Measurements from ENCODE around the gene CEACAM4. TPM values are rescaled to one million over a fixed set of nuclear protein-coding genes. Genes with fewer than 3 reads are reported as not detected.

Gene CEACAM4
- total and polyA plus RNA-seq, 9 of the 15 experiments (the other 6 are each of a cell fraction or from before 2014, with no cell fraction given): not detected

DNA sequence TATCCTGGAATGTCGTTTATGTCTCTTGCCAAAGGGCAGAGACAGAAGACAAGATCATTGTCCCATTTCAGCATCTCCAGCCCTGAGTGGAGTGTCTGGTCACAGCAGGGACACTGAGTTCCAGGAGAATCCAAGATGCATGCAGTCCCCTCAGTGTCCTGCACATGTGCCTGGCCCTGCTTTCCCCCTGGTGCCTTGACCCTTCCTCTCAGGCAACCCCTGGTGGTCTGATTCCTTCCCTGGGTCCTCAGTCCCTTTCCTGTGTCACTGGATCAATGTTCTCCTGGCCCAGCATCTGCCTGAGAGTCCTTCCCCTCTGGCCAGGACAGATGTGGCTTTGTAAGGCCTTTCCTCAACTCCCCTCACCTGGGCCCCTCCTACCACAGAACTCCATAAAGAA lies 41.9 kb downstream of the CEACAM4 start:
- Histone ChIP-seq H3K4me1 (replicated peaks in 1 of 2; ENCODE audit: control insufficient read depth in 2 of 2, insufficient read depth in 2 of 2, low read length in 2 of 2) (no peaks in the 10 kb centered on the region), H2AFZ (ENCODE audit: low read depth, low read length) (no peak overlapping the region), H3K9me1 (ENCODE audit: control insufficient read depth, insufficient read depth, low read length) (no peaks in the 10 kb centered on the region), H3K9ac (ENCODE audit: insufficient read depth in 1 of 2, low read depth in 2 of 2, low read length in 2 of 2) (no peak overlapping the region), H3K36me3 (ENCODE audit: control insufficient read depth, insufficient read depth, low read length) (no peaks in the 10 kb centered on the region), H3K4me2 (ENCODE audit: insufficient read depth, low read length) (no peak overlapping the region), H3K4me3 (no peak overlapping the region), H3K79me2 (ENCODE audit: control insufficient read depth, insufficient read depth, low read length) (no peaks in the 10 kb centered on the region), H3K27me3 (ENCODE audit: control insufficient read depth in 2 of 2, insufficient read depth in 2 of 2, low read length in 2 of 2) (no peaks in the 10 kb centered on the region), H4K20me1 (replicated peaks; ENCODE audit: control insufficient read depth, insufficient read depth, low read length) (no peaks in the 10 kb centered on the region), H3K27ac (ENCODE audit: extremely low read depth, low read depth, low read length) (no peak overlapping the region), H3K9me3 (replicated peaks; ENCODE audit: control insufficient read depth, insufficient read depth, low read depth, low read length) (no peaks in the 10 kb centered on the region; the same call in 1 of the 2 replicates)
- POLR2A ChIA-PET: no interaction called here
- TF ChIP-seq BACH1 (tag; IDR thresholded peaks at IDR 0.05): no peak
- no peak for TF ChIP-seq ZNF124 (CRISPR knock-in tag; IDR thresholded peaks at IDR 0.05)
- TF ChIP-seq POLR3G (IDR thresholded peaks at IDR 0.05; ENCODE audit: extremely low read depth, insufficient read length, insufficient replicate concordance): no peak
- TF ChIP-seq TAF15 (IDR thresholded peaks at IDR 0.05; ENCODE audit: low read depth, low read length): no peak
- FAIRE-seq (no peak), ATAC-seq (no peak), DNase-seq (ENCODE audit: extremely low read depth in 1 of 4, low spot score in 3 of 4) (no peak)
- CTCF ChIA-PET (ENCODE audit: low intra/inter-chr PET ratio): no interaction called here
- 0% methylated on average over 1 of the region's 1 CpG for WGBS (ENCODE audit: insufficient coverage, low coverage, missing lambda C conversion rate)
- in situ Hi-C loops (cut with MboI): no loop called here
- intact Hi-C loops (cut with micrococcal nuclease): no loop called here
- no TSS peak for BruUV-seq (replicated peaks)

DNA sequence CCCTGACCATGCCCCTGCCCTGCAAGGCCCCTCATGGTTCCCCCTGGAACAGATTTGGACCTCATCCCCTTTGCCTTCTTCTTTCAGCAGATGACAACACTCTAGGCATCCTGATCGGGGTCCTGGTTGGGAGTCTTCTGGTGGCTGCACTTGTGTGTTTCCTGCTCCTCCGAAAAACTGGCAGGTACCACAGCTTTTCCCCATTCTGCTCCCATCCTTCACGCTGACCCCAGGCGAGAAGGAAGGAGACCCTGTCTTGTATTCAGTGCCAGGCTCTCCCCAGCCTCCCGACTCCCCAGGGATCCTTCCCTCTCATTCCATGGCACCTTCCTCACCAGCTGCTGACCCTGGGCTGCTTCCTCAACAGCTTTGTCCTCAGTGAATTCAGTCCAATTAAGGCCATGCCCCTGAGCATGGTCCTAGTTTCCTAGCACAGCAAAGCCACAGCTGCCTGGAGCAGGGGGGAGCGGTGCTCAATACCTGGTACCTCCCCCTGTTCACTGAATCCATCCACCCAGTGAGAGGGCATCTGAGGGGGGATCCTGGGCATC lies 42.5 kb downstream of the CEACAM4 start:
- ATAC-seq: no peak
- 3% methylated on average over 6 of the region's 6 CpGs for WGBS (ENCODE audit: insufficient coverage, low coverage, missing lambda C conversion rate)
- Histone ChIP-seq H3K9me1 (ENCODE audit: control insufficient read depth, insufficient read depth, low read length) (no peaks in the 10 kb centered on the region), H3K9me3 (replicated peaks; ENCODE audit: control insufficient read depth, insufficient read depth, low read depth, low read length) (no peaks in the 10 kb centered on the region; the same call in 1 of the 2 replicates), H3K27me3 (ENCODE audit: control insufficient read depth in 2 of 2, insufficient read depth in 2 of 2, low read length in 2 of 2) (no peaks in the 10 kb centered on the region), H3K36me3 (ENCODE audit: control insufficient read depth, insufficient read depth, low read length) (no peaks in the 10 kb centered on the region), H3K4me1 (replicated peaks in 1 of 2; ENCODE audit: control insufficient read depth in 2 of 2, insufficient read depth in 2 of 2, low read length in 2 of 2) (no peaks in the 10 kb centered on the region), H2AFZ (ENCODE audit: low read depth, low read length) (no peak overlapping the region), H3K27ac (ENCODE audit: extremely low read depth, low read depth, low read length) (no peak overlapping the region), H3K4me2 (ENCODE audit: insufficient read depth, low read length) (no peak overlapping the region), H3K79me2 (ENCODE audit: control insufficient read depth, insufficient read depth, low read length) (no peaks in the 10 kb centered on the region), H4K20me1 (replicated peaks; ENCODE audit: control insufficient read depth, insufficient read depth, low read length) (no peaks in the 10 kb centered on the region), H3K4me3 (no peak overlapping the region), H3K9ac (ENCODE audit: insufficient read depth in 1 of 2, low read depth in 2 of 2, low read length in 2 of 2) (no peak overlapping the region)
- TF ChIP-seq PHF20 (IDR thresholded peaks at IDR 0.05; ENCODE audit: partially characterized antibody): no peak
- ChIA-PET CTCF (ENCODE audit: low intra/inter-chr PET ratio) (no interaction called here), POLR2A (no interaction called here)
- BruUV-seq (replicated peaks): no TSS peak
- no peak for FAIRE-seq
- DNase-seq (ENCODE audit: extremely low read depth in 1 of 4, low spot score in 3 of 4): no peak
- intact Hi-C loops (cut with micrococcal nuclease): no loop called here
- in situ Hi-C loops (cut with MboI): no loop called here
